GM12878 (cell line): ENCODE measurements around the gene ENO2. TPM values are rescaled to one million over a fixed set of nuclear protein-coding genes. Genes with fewer than 3 reads are reported as not detected.
A peak's percentile ranks its signal among the peaks of the same experiment; 100 is the strongest.

Experiments used
- ATAC-seq: fragments of 200-7000 bp; cut with Tn5 transposase; 3 replicates; pipeline ENCODE4 v1.9.1; 2020; ENCODE audit warnings: mild to moderate bottlenecking, moderate library complexity
- BruUV-seq: library from RNA; stranded (reverse); fragments of 400-500 nt; replicated peaks from 2 replicates; lab custom pipeline; 2021; lab: Mats Ljungman, UMichigan
- CTCF ChIA-PET: fragments of 300-600 bp; sonication (Branson Sonifier 250); formaldehyde crosslinking; extraction: SDS; loops from one replicate; lab custom pipeline; 2021; ENCODE audit warnings: inconsistent platforms; lab: Yijun Ruan, JAX
- POLR2A ChIA-PET: fragments of 350-600 bp; formaldehyde crosslinking; extraction: SDS; loops from one replicate; lab custom pipeline; 2021; ENCODE audit warnings: inconsistent platforms; lab: Charles Lee
- RAD21 ChIA-PET: fragments of 300-600 bp; sonication (Branson Sonifier 250); formaldehyde crosslinking; loops from one replicate; lab custom pipeline; 2023; ENCODE audit warnings: antibody characterized with exemption; ENCODE audit not compliant: unreplicated experiment; lab: Charles Lee
- SMC1A ChIA-PET: fragments of 300-600 bp; sonication (Branson Sonifier 250); formaldehyde crosslinking; loops from one replicate; lab custom pipeline; 2023; ENCODE audit not compliant: unreplicated experiment, uncharacterized antibody; lab: Charles Lee
- DNase-seq: peaks from one replicate; pipeline ENCODE4 v3.0.0-alpha.2; 2011; ENCODE audit warnings: low read depth, low spot score
- FAIRE-seq: peaks from 3 replicates; lab custom pipeline; 2011; peaks lifted over from hg19 to GRCh38; lab: Jason Lieb, UNC
- H2AFZ ChIP-seq: 2 replicates; pipeline ENCODE4 v1.6.0; 2011; ENCODE audit warnings: low read depth, low read length, control low read depth; ENCODE audit not compliant: control insufficient read depth
- H3K27ac ChIP-seq: 2 replicates; pipeline ENCODE4 v1.5.1; 2011; ENCODE audit warnings: control low read depth; ENCODE audit not compliant: control insufficient read depth, insufficient read depth
- H3K27me3 ChIP-seq, 2 experiments: replicated peaks in 1 of 2; 2 replicates each; pipeline versions ENCODE4 v1.6.0 to v1.6.1; 2011; ENCODE audit warnings: low read length in 1 of 2; ENCODE audit not compliant: control insufficient read depth in 2 of 2, insufficient read depth in 2 of 2
- H3K36me3 ChIP-seq, 2 experiments: 2 replicates each; pipeline ENCODE4 v1.5.1; 2011; ENCODE audit warnings: low read length in 1 of 2; ENCODE audit not compliant: control insufficient read depth in 2 of 2, insufficient read depth in 2 of 2
- H3K4me1 ChIP-seq: 2 replicates; pipeline ENCODE4 v1.6.1; 2011; ENCODE audit warnings: mild to moderate bottlenecking, low read length, moderate library complexity, mixed read lengths; ENCODE audit not compliant: control insufficient read depth, insufficient read depth
- H3K4me2 ChIP-seq: 2 replicates; pipeline ENCODE4 v1.6.0; 2011; ENCODE audit warnings: control low read depth; ENCODE audit not compliant: control insufficient read depth, insufficient read depth
- H3K4me3 ChIP-seq: fragments of 200-600 bp; sonication (generic); 2 replicates; pipeline ENCODE4 v1.5.1; 2016
- H3K79me2 ChIP-seq: 2 replicates; pipeline ENCODE4 v1.6.0; 2011; ENCODE audit warnings: low read length; ENCODE audit not compliant: control insufficient read depth, insufficient read depth
- H3K9ac ChIP-seq: 2 replicates; pipeline ENCODE4 v1.8.0; 2011; ENCODE audit warnings: low read length, control low read depth, mixed read lengths; ENCODE audit not compliant: control insufficient read depth, insufficient read depth
- H3K9me3 ChIP-seq: replicated peaks from 3 replicates; pipeline ENCODE4 v1.5.1; 2011; ENCODE audit warnings: mild to moderate bottlenecking, low read length; ENCODE audit not compliant: control insufficient read depth, insufficient read depth
- H4K20me1 ChIP-seq: 2 replicates; pipeline ENCODE4 v1.6.0; 2011; ENCODE audit not compliant: control insufficient read depth, insufficient read depth
- ATF2 ChIP-seq: IDR thresholded peaks from 2 replicates; pipeline ENCODE4 v1.6.1; 2012; ENCODE audit warnings: low read length, inconsistent platforms
- BMI1 ChIP-seq: fragments of 450-650 bp; IDR thresholded peaks from 2 replicates; pipeline ENCODE4 v1.6.1; 2016; ENCODE audit warnings: mild to moderate bottlenecking, moderate library complexity, borderline replicate concordance
- HCFC1 ChIP-seq: fragments of 150-350 bp; IDR thresholded peaks from 2 replicates; pipeline ENCODE4 v1.6.1; 2014; ENCODE audit warnings: low read length
- IKZF1 ChIP-seq: fragments of 450-650 bp; conservative IDR thresholded peaks from 2 replicates; pipeline ENCODE4 v1.6.1; 2017; ENCODE audit warnings: antibody characterized with exemption, mild to moderate bottlenecking
- KDM1A ChIP-seq: fragments of 200-600 bp; sonication (generic); IDR thresholded peaks from 2 replicates; pipeline ENCODE4 v1.6.1; 2016; ENCODE audit warnings: borderline replicate concordance
- MEF2B ChIP-seq: fragments of 450-650 bp; IDR thresholded peaks from 2 replicates; pipeline ENCODE4 v1.6.1; 2018; ENCODE audit warnings: mild to moderate bottlenecking, moderate library complexity; ENCODE audit not compliant: partially characterized antibody, poor library complexity, severe bottlenecking
- NKRF ChIP-seq: fragments of 450-650 bp; conservative IDR thresholded peaks from 2 replicates; pipeline ENCODE4 v1.6.1; 2017; ENCODE audit warnings: mild to moderate bottlenecking, moderate library complexity
- RUNX3 ChIP-seq: IDR thresholded peaks from 2 replicates; pipeline ENCODE4 v1.6.1; 2012; ENCODE audit warnings: low read length, inconsistent platforms
- SP1 ChIP-seq: IDR thresholded peaks from one replicate; pipeline ENCODE4 v1.6.1; 2011; ENCODE audit warnings: low read depth, low read length
- SRF ChIP-seq, 2 experiments: IDR thresholded peaks; 2 replicates each; pipeline ENCODE4 v1.6.1; 2011; ENCODE audit warnings: low read depth in 2 of 2, low read length in 2 of 2, mild to moderate bottlenecking in 1 of 2, moderate library complexity in 1 of 2
- SUPT20H ChIP-seq: IDR thresholded peaks from 2 replicates; pipeline ENCODE4 v1.6.1; 2011; ENCODE audit warnings: low read depth, mild to moderate bottlenecking, low read length, moderate library complexity, borderline replicate concordance; ENCODE audit not compliant: control insufficient read depth
- TAF1 ChIP-seq: IDR thresholded peaks from 2 replicates; pipeline ENCODE4 v1.6.1; 2011; ENCODE audit warnings: mild to moderate bottlenecking, low read depth, low read length, borderline replicate concordance
- WGBS: methylation state at CpG from one replicate; pipeline ENCODE4 v1.1.6; 2016; ENCODE audit warnings: low lambda C conversion rate; ENCODE audit not compliant: insufficient replicate concordance, insufficient coverage; ENCODE audit errors: missing lambda C conversion rate; 5-methylcytosine and 5-hydroxymethylcytosine counted together
- in situ Hi-C: fragments of 300-500 bp; cut with MboI; formaldehyde crosslinking; loops from 9 replicates; pipeline ENCODE4 v1.14.3; 2018; ENCODE audit warnings: mixed read lengths
- intact Hi-C: fragments of 100-400 bp; cut with micrococcal nuclease; formaldehyde crosslinking; loops from one replicate; pipeline ENCODE4 v1.14.2; 2022; ENCODE audit not compliant: unreplicated experiment
- polyA plus RNA-seq, 11 experiments: library from polyadenylated mRNA; depleted of rRNA in 4 of 11; unstranded in 6 of 11; stranded (reverse) in 5 of 11; fragments of >200 nt; fragmentation: Nextera tagmentation in 4 of 11; fragmentation: Illumina TruSeq in 1 of 11; extraction: Ambion mirVana in 4 of 11; extraction: Trizol in 1 of 11; gene quantifications; 1 replicate in 1 of 11; 2 replicates in 10 of 11; pipeline versions ENCODE4 v1.2.1 to v1.2.3, GENCODE V29; 2011 to 2016; ENCODE audit warnings: inconsistent platforms in 2 of 11, missing spikeins in 2 of 11, low read depth in 1 of 11
- total RNA-seq, 4 experiments: library from RNA; depleted of rRNA in 3 of 4; stranded (reverse); fragments of >200 nt in 3 of 4; fragmentation: Illumina TruSeq in 1 of 4; extraction: Trizol in 1 of 4; gene quantifications; 2 replicates each; pipeline versions ENCODE4 v1.2.1 to v1.2.3, GENCODE V29; 2013 to 2021
- TF ChIP-seq, protein P1 (sequence below): fragments of 450-650 bp; IDR thresholded peaks from 2 replicates; pipeline ENCODE4 v1.6.1; 2016; ENCODE audit warnings: mild to moderate bottlenecking, moderate library complexity, borderline replicate concordance

Gene ENO2
- total and polyA plus RNA-seq, 10 of the 15 experiments (the other 5 are each of a cell fraction or from before 2014, with no cell fraction given) = 24.8 to 196 (median 43.1) TPM

DNA sequence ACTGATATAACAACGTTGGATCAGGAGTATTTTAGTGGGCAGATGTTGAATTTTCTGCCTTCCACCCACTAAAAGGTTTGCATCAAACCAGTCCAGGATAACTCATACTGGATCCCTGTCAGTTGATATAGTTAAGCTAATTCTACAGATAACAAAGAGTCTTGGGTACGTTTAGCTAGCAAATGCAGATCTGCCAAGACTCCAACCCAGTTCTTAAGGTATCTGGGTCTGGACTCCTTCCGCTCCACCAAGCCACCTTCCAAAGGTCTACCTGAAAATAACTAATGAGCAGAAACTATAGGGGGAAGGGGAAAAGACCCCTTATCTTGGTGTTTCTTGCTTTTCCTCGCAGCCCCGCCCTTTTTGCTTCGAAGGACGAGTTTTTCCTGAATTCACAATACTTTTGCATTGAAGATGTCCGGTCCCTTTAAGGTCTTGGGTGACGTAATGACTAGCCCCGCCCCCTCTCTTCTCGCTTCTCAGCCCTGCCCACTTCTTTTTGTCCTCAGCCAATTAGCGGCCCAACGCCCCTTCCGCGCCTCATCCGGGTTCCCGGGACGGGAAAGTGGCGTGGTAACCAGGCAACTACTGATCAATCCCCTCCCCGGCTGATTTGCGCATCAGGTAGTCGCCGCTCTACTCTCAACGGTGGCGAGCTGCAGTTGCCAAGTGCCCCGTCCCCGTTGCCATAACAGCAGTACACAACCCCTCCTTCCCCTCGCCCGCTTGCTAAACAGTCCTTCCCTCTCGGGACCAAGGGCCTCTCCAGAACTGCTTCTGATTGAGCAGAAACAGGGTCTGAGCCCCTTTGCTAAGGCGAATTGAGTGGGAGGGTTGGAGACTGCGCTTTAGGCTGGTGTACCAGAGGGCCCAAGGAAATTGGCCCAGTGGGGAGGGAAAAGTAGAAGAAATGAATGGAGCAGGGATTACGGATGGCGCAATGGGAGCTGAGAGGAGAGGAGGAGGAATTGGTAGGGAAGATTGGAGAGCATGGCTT, 9.8 kb upstream of the ENO2 start, which contains the start of gene LRRC23:
Gene LRRC23 (plus strand): TSS at position 543 of the 997 bp plus-strand sequence. CDS start 812 bp downstream, outside the sequence.
- Histone ChIP-seq H3K4me1 (peaks cover 7% of the 10 kb centered on the region; the same call in 1 of the 2 replicates), H3K4me3 (peak within 1 kb of the TSS; percentile 93), H3K79me2 (no peaks in the 10 kb centered on the region), H3K4me2 (peak within 1 kb of the TSS; percentile 83), H3K27me3 (no peaks in the 10 kb centered on the region), H4K20me1 (no peaks in the 10 kb centered on the region), H2AFZ (peak within 1 kb of the TSS; percentile 84), H3K27ac (no peak within 1 kb of the TSS), H3K36me3 (no peaks in the 10 kb centered on the region), H3K9me3 (no peaks in the 10 kb centered on the region), H3K9ac (peak within 1 kb of the TSS; percentile 50)
- DNase-seq = peak; percentile 87
- ChIA-PET CTCF (interaction anchor here (0.7 to 4.5 kb wide), 6 partner anchors 11 to 36 kb away, joined by 3 to 21 read pairs (median 8); partner anchors contain the start of gene SPSB2), SMC1A (interaction anchor here (0.7 kb wide), 1 partner anchor 29 kb away, joined by 3 read pairs; no protein-coding TSS in a partner anchor), RAD21 (interaction anchor here (1.8 kb wide), 1 partner anchor 32 kb away, joined by 7 read pairs; the partner anchor contains the start of gene SPSB2), POLR2A (interaction anchor here (0.5 to 4.3 kb wide), 12 partner anchors 10 to 47 kb away, joined by 3 to 18 read pairs (median 4); partner anchors contain the start of genes C12orf57, ENO2, RNU7-1 and SPSB2)
- WGBS = 11% methylated on average over 34 of the region's 34 CpGs
- intact Hi-C loops (loop anchor here (1.0 kb wide), 1 partner anchor 13 kb away; no protein-coding TSS in a partner anchor), in situ Hi-C loops (no loop called here)
- BruUV-seq = no TSS peak
- ATAC-seq = peak; percentile 99
- FAIRE-seq = peak; percentile 100
- TF ChIP-seq, protein P1, sequence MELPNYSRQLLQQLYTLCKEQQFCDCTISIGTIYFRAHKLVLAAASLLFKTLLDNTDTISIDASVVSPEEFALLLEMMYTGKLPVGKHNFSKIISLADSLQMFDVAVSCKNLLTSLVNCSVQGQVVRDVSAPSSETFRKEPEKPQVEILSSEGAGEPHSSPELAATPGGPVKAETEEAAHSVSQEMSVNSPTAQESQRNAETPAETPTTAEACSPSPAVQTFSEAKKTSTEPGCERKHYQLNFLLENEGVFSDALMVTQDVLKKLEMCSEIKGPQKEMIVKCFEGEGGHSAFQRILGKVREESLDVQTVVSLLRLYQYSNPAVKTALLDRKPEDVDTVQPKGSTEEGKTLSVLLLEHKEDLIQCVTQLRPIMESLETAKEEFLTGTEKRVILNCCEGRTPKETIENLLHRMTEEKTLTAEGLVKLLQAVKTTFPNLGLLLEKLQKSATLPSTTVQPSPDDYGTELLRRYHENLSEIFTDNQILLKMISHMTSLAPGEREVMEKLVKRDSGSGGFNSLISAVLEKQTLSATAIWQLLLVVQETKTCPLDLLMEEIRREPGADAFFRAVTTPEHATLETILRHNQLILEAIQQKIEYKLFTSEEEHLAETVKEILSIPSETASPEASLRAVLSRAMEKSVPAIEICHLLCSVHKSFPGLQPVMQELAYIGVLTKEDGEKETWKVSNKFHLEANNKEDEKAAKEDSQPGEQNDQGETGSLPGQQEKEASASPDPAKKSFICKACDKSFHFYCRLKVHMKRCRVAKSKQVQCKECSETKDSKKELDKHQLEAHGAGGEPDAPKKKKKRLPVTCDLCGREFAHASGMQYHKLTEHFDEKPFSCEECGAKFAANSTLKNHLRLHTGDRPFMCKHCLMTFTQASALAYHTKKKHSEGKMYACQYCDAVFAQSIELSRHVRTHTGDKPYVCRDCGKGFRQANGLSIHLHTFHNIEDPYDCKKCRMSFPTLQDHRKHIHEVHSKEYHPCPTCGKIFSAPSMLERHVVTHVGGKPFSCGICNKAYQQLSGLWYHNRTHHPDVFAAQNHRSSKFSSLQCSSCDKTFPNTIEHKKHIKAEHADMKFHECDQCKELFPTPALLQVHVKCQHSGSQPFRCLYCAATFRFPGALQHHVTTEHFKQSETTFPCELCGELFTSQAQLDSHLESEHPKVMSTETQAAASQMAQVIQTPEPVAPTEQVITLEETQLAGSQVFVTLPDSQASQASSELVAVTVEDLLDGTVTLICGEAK = peak; percentile 53; the same call in 1 of the 2 replicates
- no peak for TF ChIP-seq KDM1A
- peak; percentile 23; the same call in 1 of the 2 replicates for TF ChIP-seq IKZF1
- no peak for TF ChIP-seq RUNX3
- TF ChIP-seq HCFC1 = no peak
- peak; percentile 38 for TF ChIP-seq MEF2B
- TF ChIP-seq BMI1 = peak; percentile 92
- TF ChIP-seq SUPT20H = no peak
- TF ChIP-seq TAF1 = peak; percentile 35; the same call in 1 of the 2 replicates
- TF ChIP-seq SP1 = peak; percentile 85
- 0 out of 4 replicates have a peak, but pooled peaks of 1 of the 2 experiments have one; percentile 2 for TF ChIP-seq SRF (IDR thresholded peaks at IDR 0.05; ENCODE audit: low read depth in 2 of 2, low read length in 2 of 2)
- peak; percentile 80 for TF ChIP-seq NKRF
- 0 out of 2 replicates have a peak, but pooled peaks have one; percentile 76 for TF ChIP-seq ATF2
